Measurements from ENCODE around the gene GPS1. TPM values are rescaled to one million over a fixed set of nuclear protein-coding genes. Genes with fewer than 3 reads are reported as not detected.

Gene GPS1
- total RNA-seq, 1 experiment from 2014 or later, result 181 TPM

DNA sequence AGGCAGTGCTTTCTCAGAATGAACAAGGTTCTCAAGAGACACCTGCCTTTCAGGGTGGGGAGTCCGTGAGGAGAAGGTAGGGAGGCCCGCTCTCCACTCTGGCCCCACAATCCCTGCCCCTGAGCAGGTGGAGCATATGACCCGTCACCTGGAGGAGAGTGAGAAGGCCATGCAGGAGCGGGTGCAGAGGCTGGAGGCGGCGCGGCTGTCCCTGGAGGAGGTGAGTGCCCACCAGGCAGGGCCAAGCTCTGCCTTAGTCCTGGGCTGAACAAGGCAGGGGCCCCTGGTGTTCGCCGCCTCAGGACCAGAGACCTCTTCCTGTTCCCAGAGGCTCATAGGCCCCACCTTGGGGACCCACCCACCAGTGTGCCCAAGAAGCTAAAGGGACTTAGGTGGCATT is 22.7 kb upstream of the GPS1 start:
- ChIA-PET CTCF (interaction anchor here (1.5 to 5.7 kb wide), 7 partner anchors 9 to 126 kb away, joined by 4 to 119 read pairs (median 8); partner anchors contain the start of genes CENPX, DCXR and LRRC45), POLR2A (no interaction called here)
- TF ChIP-seq TCF7 (CRISPR knock-in tag; IDR thresholded peaks at IDR 0.05; ENCODE audit: low read depth), result no peak
- no peak for TF ChIP-seq ELF4 (CRISPR knock-in tag; IDR thresholded peaks at IDR 0.05; ENCODE audit: low read depth)
- TF ChIP-seq ZNF317 (CRISPR knock-in tag; IDR thresholded peaks at IDR 0.05; ENCODE audit: borderline replicate concordance, low read depth), result no peak
- no peak for TF ChIP-seq NR3C1 (CRISPR knock-in tag; conservative IDR thresholded peaks at IDR 0.05; ENCODE audit: low read depth)
- no peak for TF ChIP-seq ZNF232 (CRISPR knock-in tag; IDR thresholded peaks at IDR 0.05)
- TF ChIP-seq, protein P1, sequence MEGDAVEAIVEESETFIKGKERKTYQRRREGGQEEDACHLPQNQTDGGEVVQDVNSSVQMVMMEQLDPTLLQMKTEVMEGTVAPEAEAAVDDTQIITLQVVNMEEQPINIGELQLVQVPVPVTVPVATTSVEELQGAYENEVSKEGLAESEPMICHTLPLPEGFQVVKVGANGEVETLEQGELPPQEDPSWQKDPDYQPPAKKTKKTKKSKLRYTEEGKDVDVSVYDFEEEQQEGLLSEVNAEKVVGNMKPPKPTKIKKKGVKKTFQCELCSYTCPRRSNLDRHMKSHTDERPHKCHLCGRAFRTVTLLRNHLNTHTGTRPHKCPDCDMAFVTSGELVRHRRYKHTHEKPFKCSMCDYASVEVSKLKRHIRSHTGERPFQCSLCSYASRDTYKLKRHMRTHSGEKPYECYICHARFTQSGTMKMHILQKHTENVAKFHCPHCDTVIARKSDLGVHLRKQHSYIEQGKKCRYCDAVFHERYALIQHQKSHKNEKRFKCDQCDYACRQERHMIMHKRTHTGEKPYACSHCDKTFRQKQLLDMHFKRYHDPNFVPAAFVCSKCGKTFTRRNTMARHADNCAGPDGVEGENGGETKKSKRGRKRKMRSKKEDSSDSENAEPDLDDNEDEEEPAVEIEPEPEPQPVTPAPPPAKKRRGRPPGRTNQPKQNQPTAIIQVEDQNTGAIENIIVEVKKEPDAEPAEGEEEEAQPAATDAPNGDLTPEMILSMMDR (IDR thresholded peaks at IDR 0.05), result no peak
- TF ChIP-seq RORB (CRISPR knock-in tag; IDR thresholded peaks at IDR 0.05), result no peak
- TF ChIP-seq PRRX2 (CRISPR knock-in tag; IDR thresholded peaks at IDR 0.05), result no peak
- TF ChIP-seq, protein P2, sequence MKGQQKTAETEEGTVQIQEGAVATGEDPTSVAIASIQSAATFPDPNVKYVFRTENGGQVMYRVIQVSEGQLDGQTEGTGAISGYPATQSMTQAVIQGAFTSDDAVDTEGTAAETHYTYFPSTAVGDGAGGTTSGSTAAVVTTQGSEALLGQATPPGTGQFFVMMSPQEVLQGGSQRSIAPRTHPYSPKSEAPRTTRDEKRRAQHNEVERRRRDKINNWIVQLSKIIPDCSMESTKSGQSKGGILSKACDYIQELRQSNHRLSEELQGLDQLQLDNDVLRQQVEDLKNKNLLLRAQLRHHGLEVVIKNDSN (CRISPR knock-in tag; IDR thresholded peaks at IDR 0.05), result no peak
- no peak for TF ChIP-seq ZNF396 (CRISPR knock-in tag; IDR thresholded peaks at IDR 0.05; ENCODE audit: borderline replicate concordance)
- TF ChIP-seq SOX15 (CRISPR knock-in tag; IDR thresholded peaks at IDR 0.05), result no peak
- TF ChIP-seq NR2C2 (CRISPR knock-in tag; IDR thresholded peaks at IDR 0.05), result no peak
- ATAC-seq, result no peak
- Mint-ChIP-seq H3K27me3 (ENCODE audit: low read depth) (no peaks in the 10 kb centered on the region; the same call in 1 of the 2 replicates), H3K4me1 (peaks cover 11% of the 10 kb centered on the region), H3K9me3 (no peaks in the 10 kb centered on the region), H3K36me3 (no peaks in the 10 kb centered on the region), H3K27ac (no peak overlapping the region), H3K4me3 (no peak overlapping the region)
- DNase-seq (ENCODE audit: low spot score), result no peak

DNA sequence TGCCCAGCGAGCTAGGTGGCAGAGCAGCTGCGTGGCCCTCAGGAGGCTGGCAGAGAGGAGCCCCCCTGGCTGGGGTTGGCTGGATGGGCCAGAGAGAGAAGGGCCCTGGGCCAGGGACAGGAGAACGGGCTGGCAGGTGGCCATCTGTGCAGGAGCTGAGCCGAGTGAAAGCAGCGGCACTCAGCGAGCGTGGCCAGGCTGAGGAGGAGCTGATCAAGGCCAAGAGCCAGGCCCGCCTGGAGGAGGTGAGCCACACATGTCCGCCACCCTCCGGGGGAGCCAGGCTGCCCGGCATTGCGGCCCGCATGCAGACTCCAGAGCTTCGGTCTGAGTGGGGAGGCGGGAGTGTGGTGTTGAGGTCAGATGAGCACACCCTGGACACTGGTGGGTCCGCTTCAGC is 22.3 kb upstream of the GPS1 start:
- ChIA-PET POLR2A (interaction anchor here (1.1 kb wide), 1 partner anchor 31 kb away, joined by 3 read pairs; no protein-coding TSS in a partner anchor), CTCF (interaction anchor here (1.3 to 5.7 kb wide), 20 partner anchors 9 to 207 kb away, joined by 4 to 119 read pairs (median 12); partner anchors contain the start of genes CENPX, DCXR, GPS1 and LRRC45)
- Mint-ChIP-seq H3K9me3 (no peaks in the 10 kb centered on the region), H3K4me1 (peaks cover 8% of the 10 kb centered on the region), H3K27me3 (ENCODE audit: low read depth) (no peaks in the 10 kb centered on the region; the same call in 1 of the 2 replicates), H3K4me3 (peak overlapping the region; percentile 30; the same call in 1 of the 2 replicates), H3K36me3 (no peaks in the 10 kb centered on the region), H3K27ac (no peak overlapping the region)
- DNase-seq (ENCODE audit: low spot score), result no peak
- ATAC-seq, result no peak
- TF ChIP-seq, protein P3, sequence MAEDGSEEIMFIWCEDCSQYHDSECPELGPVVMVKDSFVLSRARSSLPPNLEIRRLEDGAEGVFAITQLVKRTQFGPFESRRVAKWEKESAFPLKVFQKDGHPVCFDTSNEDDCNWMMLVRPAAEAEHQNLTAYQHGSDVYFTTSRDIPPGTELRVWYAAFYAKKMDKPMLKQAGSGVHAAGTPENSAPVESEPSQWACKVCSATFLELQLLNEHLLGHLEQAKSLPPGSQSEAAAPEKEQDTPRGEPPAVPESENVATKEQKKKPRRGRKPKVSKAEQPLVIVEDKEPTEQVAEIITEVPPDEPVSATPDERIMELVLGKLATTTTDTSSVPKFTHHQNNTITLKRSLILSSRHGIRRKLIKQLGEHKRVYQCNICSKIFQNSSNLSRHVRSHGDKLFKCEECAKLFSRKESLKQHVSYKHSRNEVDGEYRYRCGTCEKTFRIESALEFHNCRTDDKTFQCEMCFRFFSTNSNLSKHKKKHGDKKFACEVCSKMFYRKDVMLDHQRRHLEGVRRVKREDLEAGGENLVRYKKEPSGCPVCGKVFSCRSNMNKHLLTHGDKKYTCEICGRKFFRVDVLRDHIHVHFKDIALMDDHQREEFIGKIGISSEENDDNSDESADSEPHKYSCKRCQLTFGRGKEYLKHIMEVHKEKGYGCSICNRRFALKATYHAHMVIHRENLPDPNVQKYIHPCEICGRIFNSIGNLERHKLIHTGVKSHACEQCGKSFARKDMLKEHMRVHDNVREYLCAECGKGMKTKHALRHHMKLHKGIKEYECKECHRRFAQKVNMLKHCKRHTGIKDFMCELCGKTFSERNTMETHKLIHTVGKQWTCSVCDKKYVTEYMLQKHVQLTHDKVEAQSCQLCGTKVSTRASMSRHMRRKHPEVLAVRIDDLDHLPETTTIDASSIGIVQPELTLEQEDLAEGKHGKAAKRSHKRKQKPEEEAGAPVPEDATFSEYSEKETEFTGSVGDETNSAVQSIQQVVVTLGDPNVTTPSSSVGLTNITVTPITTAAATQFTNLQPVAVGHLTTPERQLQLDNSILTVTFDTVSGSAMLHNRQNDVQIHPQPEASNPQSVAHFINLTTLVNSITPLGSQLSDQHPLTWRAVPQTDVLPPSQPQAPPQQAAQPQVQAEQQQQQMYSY (CRISPR knock-in tag; IDR thresholded peaks at IDR 0.05), result no peak
- TF ChIP-seq EMX1 (CRISPR knock-in tag; IDR thresholded peaks at IDR 0.05), result no peak
- TF ChIP-seq, protein P2 (CRISPR knock-in tag; IDR thresholded peaks at IDR 0.05), result no peak
- no peak for TF ChIP-seq ELF4 (CRISPR knock-in tag; IDR thresholded peaks at IDR 0.05; ENCODE audit: low read depth)
- TF ChIP-seq, protein P4, sequence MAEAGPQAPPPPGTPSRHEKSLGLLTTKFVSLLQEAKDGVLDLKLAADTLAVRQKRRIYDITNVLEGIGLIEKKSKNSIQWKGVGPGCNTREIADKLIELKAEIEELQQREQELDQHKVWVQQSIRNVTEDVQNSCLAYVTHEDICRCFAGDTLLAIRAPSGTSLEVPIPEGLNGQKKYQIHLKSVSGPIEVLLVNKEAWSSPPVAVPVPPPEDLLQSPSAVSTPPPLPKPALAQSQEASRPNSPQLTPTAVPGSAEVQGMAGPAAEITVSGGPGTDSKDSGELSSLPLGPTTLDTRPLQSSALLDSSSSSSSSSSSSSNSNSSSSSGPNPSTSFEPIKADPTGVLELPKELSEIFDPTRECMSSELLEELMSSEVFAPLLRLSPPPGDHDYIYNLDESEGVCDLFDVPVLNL (CRISPR knock-in tag; IDR thresholded peaks at IDR 0.05; ENCODE audit: borderline replicate concordance, low read depth), result no peak
- TF ChIP-seq NFATC4 (CRISPR knock-in tag; IDR thresholded peaks at IDR 0.05), result no peak
- TF ChIP-seq, protein P5, sequence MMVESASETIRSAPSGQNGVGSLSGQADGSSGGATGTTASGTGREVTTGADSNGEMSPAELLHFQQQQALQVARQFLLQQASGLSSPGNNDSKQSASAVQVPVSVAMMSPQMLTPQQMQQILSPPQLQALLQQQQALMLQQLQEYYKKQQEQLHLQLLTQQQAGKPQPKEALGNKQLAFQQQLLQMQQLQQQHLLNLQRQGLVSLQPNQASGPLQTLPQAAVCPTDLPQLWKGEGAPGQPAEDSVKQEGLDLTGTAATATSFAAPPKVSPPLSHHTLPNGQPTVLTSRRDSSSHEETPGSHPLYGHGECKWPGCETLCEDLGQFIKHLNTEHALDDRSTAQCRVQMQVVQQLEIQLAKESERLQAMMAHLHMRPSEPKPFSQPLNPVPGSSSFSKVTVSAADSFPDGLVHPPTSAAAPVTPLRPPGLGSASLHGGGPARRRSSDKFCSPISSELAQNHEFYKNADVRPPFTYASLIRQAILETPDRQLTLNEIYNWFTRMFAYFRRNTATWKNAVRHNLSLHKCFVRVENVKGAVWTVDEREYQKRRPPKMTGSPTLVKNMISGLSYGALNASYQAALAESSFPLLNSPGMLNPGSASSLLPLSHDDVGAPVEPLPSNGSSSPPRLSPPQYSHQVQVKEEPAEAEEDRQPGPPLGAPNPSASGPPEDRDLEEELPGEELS (CRISPR knock-in tag; IDR thresholded peaks at IDR 0.05), result no peak
- TF ChIP-seq GRHL2 (CRISPR knock-in tag; IDR thresholded peaks at IDR 0.05; ENCODE audit: insufficient replicate concordance, severe bottlenecking), result no peak
- no peak for TF ChIP-seq CREM (CRISPR knock-in tag; IDR thresholded peaks at IDR 0.05)
- TF ChIP-seq HMGA2 (CRISPR knock-in tag; IDR thresholded peaks at IDR 0.05), result no peak
- TF ChIP-seq, protein P6, sequence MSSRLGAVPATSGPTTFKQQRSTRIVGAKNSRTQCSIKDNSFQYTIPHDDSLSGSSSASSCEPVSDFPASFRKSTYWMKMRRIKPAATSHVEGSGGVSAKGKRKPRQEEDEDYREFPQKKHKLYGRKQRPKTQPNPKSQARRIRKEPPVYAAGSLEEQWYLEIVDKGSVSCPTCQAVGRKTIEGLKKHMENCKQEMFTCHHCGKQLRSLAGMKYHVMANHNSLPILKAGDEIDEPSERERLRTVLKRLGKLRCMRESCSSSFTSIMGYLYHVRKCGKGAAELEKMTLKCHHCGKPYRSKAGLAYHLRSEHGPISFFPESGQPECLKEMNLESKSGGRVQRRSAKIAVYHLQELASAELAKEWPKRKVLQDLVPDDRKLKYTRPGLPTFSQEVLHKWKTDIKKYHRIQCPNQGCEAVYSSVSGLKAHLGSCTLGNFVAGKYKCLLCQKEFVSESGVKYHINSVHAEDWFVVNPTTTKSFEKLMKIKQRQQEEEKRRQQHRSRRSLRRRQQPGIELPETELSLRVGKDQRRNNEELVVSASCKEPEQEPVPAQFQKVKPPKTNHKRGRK (CRISPR knock-in tag; IDR thresholded peaks at IDR 0.05; ENCODE audit: borderline replicate concordance), result no peak
